ENCODE measurements around the gene KAT6B.

The KAT6B gene

DNA sequence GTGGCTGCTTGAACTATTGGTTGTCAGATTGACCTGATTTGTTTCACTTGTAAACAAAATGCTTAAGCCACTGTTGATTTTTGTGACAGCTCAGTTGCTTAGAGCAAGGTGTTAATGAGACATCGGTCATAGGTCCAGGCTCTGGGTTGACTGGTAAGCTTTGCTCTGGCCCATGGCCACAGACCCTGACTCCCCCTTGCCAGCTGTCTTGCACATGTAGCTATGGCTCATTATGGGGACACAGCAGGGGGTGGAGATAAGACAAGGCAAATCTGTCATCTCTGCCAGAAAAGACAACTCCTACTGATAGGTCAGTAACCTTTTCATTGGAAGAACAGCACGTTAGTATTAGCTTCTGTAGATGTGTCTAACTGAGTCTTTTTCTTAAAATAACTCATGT is 95.3 kb downstream of the KAT6B start:
- H3K4me1 Mint-ChIP-seq, result peaks cover 45% of the 10 kb centered on the region
- H3K27ac Mint-ChIP-seq, result no peak overlapping the region
- no peak for TF ChIP-seq CTCF (IDR thresholded peaks at IDR 0.05)
- DNase-seq, result peak; percentile 9
- H3K27me3 Mint-ChIP-seq (ENCODE audit: low read depth, poor library complexity), result no peaks in the 10 kb centered on the region
- peaks cover 37% of the 10 kb centered on the region for H3K9me3 Mint-ChIP-seq
- no peak overlapping the region for H3K4me3 Mint-ChIP-seq
- peaks cover 31% of the 10 kb centered on the region for H3K36me3 Mint-ChIP-seq (ENCODE audit: low read depth)

- no peaks in the 10 kb centered on the region for H3K27me3 Mint-ChIP-seq (ENCODE audit: low read depth, poor library complexity)
- H3K27ac Mint-ChIP-seq, result no peak overlapping the region
- DNase-seq, result no peak
- H3K4me3 Mint-ChIP-seq, result no peak overlapping the region
- peaks cover 33% of the 10 kb centered on the region for H3K9me3 Mint-ChIP-seq
- no peak for TF ChIP-seq CTCF (IDR thresholded peaks at IDR 0.05)
- peaks cover 25% of the 10 kb centered on the region for H3K36me3 Mint-ChIP-seq (ENCODE audit: low read depth)
- peaks cover 55% of the 10 kb centered on the region for H3K4me1 Mint-ChIP-seq
Observed at GRCh38 chr10:74922921-74923320, 96.5 kb downstream of the KAT6B start.

DNA sequence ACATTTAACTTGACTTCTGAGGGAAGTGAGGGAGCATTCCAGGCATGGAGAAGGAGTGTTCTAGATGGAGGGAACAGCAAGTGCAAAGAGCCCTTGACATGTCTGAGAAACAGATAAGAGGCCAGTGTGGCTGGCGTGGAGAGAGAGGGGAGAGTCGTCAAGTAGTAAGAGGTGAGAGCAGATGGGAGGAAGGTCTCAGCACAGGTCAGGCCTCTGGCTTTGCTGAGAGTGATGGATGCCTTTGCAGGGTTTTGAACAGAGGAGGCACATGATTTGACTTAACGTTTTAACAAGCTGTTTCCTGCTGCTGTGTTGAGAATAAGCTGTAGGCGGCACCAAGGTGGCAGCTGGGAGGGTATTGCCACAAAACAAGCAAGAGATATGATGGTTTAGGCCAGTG is 97.2 kb downstream of the KAT6B start:
- H3K27me3 Mint-ChIP-seq (ENCODE audit: low read depth, poor library complexity), result no peaks in the 10 kb centered on the region
- peaks cover 21% of the 10 kb centered on the region for H3K36me3 Mint-ChIP-seq (ENCODE audit: low read depth)
- no peak for TF ChIP-seq CTCF (IDR thresholded peaks at IDR 0.05)
- H3K4me1 Mint-ChIP-seq, result peaks cover 55% of the 10 kb centered on the region
- peak overlapping the region; percentile 3 for H3K4me3 Mint-ChIP-seq
- H3K9me3 Mint-ChIP-seq, result peaks cover 26% of the 10 kb centered on the region
- H3K27ac Mint-ChIP-seq, result peak overlapping the region; percentile 79
- DNase-seq, result peak; percentile 16

GRCh38 chr10:74924251-74924963 is 98.0 kb downstream of the KAT6B start:
- Mint-ChIP-seq H3K27ac (no peak overlapping the region), H3K36me3 (ENCODE audit: low read depth) (peaks cover 20% of the 10 kb centered on the region), H3K4me3 (no peak overlapping the region), H3K9me3 (peaks cover 19% of the 10 kb centered on the region), H3K4me1 (peaks cover 55% of the 10 kb centered on the region), H3K27me3 (ENCODE audit: low read depth, poor library complexity) (no peaks in the 10 kb centered on the region)
- no peak for DNase-seq
- TF ChIP-seq CTCF (IDR thresholded peaks at IDR 0.05), result no peak

- H3K4me3 Mint-ChIP-seq, result no peak overlapping the region
- peaks cover 55% of the 10 kb centered on the region for H3K4me1 Mint-ChIP-seq
- H3K27ac Mint-ChIP-seq, result no peak overlapping the region
- H3K9me3 Mint-ChIP-seq, result peaks cover 10% of the 10 kb centered on the region
- peaks cover 11% of the 10 kb centered on the region for H3K36me3 Mint-ChIP-seq (ENCODE audit: low read depth)
- no peaks in the 10 kb centered on the region for H3K27me3 Mint-ChIP-seq (ENCODE audit: low read depth, poor library complexity)
- no peak for TF ChIP-seq CTCF (IDR thresholded peaks at IDR 0.05)
- no peak for DNase-seq
Observed at GRCh38 chr10:74925291-74925690, 98.9 kb downstream of the KAT6B start.

GRCh38 chr10:74925708-74926107 is 99.3 kb downstream of the KAT6B start:
- no peak for TF ChIP-seq CTCF (IDR thresholded peaks at IDR 0.05)
- Mint-ChIP-seq H3K9me3 (peaks cover 6% of the 10 kb centered on the region), H3K36me3 (ENCODE audit: low read depth) (peaks cover 7% of the 10 kb centered on the region), H3K27ac (peak overlapping the region; percentile 35), H3K27me3 (ENCODE audit: low read depth, poor library complexity) (no peaks in the 10 kb centered on the region), H3K4me3 (no peak overlapping the region), H3K4me1 (peaks cover 57% of the 10 kb centered on the region)
- DNase-seq, result no peak
